ENCODE results near the gene CPLANE1.

Gene CPLANE1

DNA sequence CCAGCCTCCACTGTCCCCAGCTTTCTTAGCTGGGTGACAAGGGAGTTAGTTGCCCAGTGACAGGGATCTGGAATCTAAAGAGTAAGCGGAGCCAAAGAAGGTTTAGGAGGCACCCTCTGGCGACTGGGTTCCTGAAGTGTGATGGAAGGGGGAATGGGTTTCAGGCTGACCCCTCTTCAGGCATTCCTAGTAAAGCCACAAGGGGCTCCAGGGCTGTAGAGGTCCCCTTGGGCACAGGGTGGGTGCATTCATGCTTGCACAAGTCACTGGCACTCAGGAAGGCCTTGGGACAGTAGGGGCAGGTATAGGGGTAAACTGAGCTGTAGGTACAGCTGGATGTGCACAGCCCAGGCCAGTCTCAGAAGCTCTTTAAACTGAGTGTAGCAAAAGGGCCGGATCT, 74.2 kb downstream of the CPLANE1 start:
- TF ChIP-seq, protein P1, sequence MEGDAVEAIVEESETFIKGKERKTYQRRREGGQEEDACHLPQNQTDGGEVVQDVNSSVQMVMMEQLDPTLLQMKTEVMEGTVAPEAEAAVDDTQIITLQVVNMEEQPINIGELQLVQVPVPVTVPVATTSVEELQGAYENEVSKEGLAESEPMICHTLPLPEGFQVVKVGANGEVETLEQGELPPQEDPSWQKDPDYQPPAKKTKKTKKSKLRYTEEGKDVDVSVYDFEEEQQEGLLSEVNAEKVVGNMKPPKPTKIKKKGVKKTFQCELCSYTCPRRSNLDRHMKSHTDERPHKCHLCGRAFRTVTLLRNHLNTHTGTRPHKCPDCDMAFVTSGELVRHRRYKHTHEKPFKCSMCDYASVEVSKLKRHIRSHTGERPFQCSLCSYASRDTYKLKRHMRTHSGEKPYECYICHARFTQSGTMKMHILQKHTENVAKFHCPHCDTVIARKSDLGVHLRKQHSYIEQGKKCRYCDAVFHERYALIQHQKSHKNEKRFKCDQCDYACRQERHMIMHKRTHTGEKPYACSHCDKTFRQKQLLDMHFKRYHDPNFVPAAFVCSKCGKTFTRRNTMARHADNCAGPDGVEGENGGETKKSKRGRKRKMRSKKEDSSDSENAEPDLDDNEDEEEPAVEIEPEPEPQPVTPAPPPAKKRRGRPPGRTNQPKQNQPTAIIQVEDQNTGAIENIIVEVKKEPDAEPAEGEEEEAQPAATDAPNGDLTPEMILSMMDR (IDR thresholded peaks at IDR 0.05), result no peak
- Histone ChIP-seq H3K9me3 (ENCODE audit: control insufficient read depth, low read length) (no peaks in the 10 kb centered on the region), H3K27me3 (ENCODE audit: control insufficient read depth, insufficient read depth, low read length) (no peaks in the 10 kb centered on the region), H3K4me2 (ENCODE audit: low read length) (no peak overlapping the region), H3K4me3 (ENCODE audit: low read depth, low read length) (no peak overlapping the region), H3K36me3 (ENCODE audit: control insufficient read depth, insufficient read depth, low read length) (no peaks in the 10 kb centered on the region), H3K27ac (no peak overlapping the region), H3K79me2 (no peaks in the 10 kb centered on the region), H2AFZ (no peak overlapping the region), H3K9ac (no peak overlapping the region), H3K4me1 (no peaks in the 10 kb centered on the region)

DNA sequence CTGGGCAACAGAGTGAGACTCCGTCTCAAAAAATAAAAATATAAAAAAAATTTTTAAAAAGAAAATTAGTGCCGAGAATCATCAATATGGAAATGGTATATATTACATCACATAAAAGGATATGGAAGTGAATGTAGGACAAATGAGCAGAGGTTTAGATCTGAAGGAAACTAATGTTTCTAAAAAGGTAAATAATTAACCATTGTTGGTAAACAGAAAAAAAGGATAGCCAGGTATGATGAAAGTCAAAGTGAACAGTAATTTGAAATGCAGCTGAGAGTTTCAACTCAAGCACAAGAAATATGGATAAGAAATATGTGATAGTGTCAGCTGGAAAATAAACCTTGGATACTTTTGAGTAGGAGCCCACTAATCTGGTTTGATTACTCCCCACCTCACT, 76.2 kb downstream of the CPLANE1 start:
- no peaks in the 10 kb centered on the region for H3K36me3 ChIP-seq (ENCODE audit: control insufficient read depth, insufficient read depth, low read length)
- no peak overlapping the region for H3K9ac ChIP-seq
- no peaks in the 10 kb centered on the region for H3K79me2 ChIP-seq
- H3K27ac ChIP-seq, result no peak overlapping the region
- no peaks in the 10 kb centered on the region for H3K27me3 ChIP-seq (ENCODE audit: control insufficient read depth, insufficient read depth, low read length)
- H3K4me2 ChIP-seq (ENCODE audit: low read length), result no peak overlapping the region
- no peak overlapping the region for H3K4me3 ChIP-seq (ENCODE audit: low read depth, low read length)
- TF ChIP-seq, protein P1 (IDR thresholded peaks at IDR 0.05), result no peak
- H3K4me1 ChIP-seq, result no peaks in the 10 kb centered on the region
- no peaks in the 10 kb centered on the region for H3K9me3 ChIP-seq (ENCODE audit: control insufficient read depth, low read length)
- H2AFZ ChIP-seq, result no peak overlapping the region

DNA sequence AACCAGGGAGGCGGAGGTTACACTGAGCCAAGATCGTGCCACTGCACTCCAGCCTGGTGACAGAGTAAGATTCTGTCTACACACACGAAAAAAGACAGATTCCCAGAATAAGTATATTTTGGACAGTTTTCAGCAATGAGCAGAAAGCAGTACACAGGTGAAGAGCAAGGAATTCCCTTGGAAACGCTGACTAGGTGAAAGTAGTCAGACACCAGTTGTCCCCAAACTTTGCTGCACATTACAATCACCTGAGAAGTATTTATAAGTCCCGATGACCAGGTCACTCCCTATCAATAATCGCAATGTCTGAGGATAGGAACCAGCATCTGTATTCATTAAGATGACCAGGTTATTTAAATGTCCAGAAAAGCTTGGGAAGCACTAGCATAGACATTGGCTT, 78.3 kb downstream of the CPLANE1 start:
- Histone ChIP-seq H3K9ac (no peak overlapping the region), H3K27ac (no peak overlapping the region), H3K79me2 (no peaks in the 10 kb centered on the region), H3K9me3 (ENCODE audit: control insufficient read depth, low read length) (no peaks in the 10 kb centered on the region), H3K36me3 (ENCODE audit: control insufficient read depth, insufficient read depth, low read length) (no peaks in the 10 kb centered on the region), H3K27me3 (ENCODE audit: control insufficient read depth, insufficient read depth, low read length) (no peaks in the 10 kb centered on the region), H2AFZ (no peak overlapping the region), H3K4me2 (ENCODE audit: low read length) (no peak overlapping the region), H3K4me3 (ENCODE audit: low read depth, low read length) (no peak overlapping the region), H3K4me1 (no peaks in the 10 kb centered on the region)
- TF ChIP-seq, protein P1 (IDR thresholded peaks at IDR 0.05), result no peak

DNA sequence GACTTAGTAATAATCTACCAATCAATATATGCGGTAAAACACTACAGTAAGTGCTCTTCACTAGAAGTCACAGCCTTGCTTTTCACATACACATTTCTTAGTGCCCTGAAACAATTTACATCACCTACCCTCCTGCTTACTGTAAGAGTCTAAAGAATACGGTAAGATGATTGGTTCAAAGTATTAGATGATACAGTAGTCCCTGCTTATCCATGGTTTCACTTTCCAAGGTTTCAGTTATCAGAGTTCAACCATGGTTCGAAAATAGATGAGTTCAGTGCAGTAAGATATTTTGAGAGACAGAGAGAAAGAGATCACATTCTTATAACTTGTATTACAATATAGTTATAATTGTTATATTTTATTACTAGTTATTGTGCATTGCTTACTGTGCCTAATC, 83.0 kb downstream of the CPLANE1 start:
- TF ChIP-seq, protein P1 (IDR thresholded peaks at IDR 0.05), result no peak
- Histone ChIP-seq H3K4me2 (ENCODE audit: low read length) (no peak overlapping the region), H3K27me3 (ENCODE audit: control insufficient read depth, insufficient read depth, low read length) (no peaks in the 10 kb centered on the region), H3K4me3 (ENCODE audit: low read depth, low read length) (no peak overlapping the region), H3K4me1 (no peaks in the 10 kb centered on the region), H2AFZ (no peak overlapping the region), H3K79me2 (no peaks in the 10 kb centered on the region), H3K9me3 (ENCODE audit: control insufficient read depth, low read length) (no peaks in the 10 kb centered on the region), H3K9ac (no peak overlapping the region), H3K36me3 (ENCODE audit: control insufficient read depth, insufficient read depth, low read length) (no peaks in the 10 kb centered on the region), H3K27ac (no peak overlapping the region)

DNA sequence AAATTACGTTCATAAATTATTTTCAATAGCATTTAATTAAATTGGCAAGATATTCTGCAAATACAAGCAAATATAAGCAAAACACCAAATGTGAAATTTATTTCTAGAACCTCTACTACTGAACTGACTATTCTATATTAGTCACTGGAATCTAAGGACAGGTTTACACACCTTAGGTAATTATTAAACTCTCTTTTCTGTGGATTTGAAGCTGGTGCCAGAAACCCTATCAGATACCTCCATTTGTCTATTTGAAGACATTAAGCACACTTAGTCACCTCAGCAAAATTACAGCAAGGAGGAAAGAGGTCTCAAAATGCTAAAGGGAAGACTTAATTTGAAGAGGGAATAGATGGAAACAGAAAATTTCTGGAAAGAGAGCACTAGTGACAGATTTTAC, 83.4 kb downstream of the CPLANE1 start:
- Histone ChIP-seq H3K9ac (no peak overlapping the region), H3K4me1 (no peaks in the 10 kb centered on the region), H3K9me3 (ENCODE audit: control insufficient read depth, low read length) (no peaks in the 10 kb centered on the region), H3K27ac (no peak overlapping the region), H3K27me3 (ENCODE audit: control insufficient read depth, insufficient read depth, low read length) (no peaks in the 10 kb centered on the region), H3K4me2 (ENCODE audit: low read length) (no peak overlapping the region), H2AFZ (no peak overlapping the region), H3K36me3 (ENCODE audit: control insufficient read depth, insufficient read depth, low read length) (no peaks in the 10 kb centered on the region), H3K4me3 (ENCODE audit: low read depth, low read length) (no peak overlapping the region), H3K79me2 (no peaks in the 10 kb centered on the region)
- TF ChIP-seq, protein P1 (IDR thresholded peaks at IDR 0.05), result no peak
